Stimulated activated CD4-positive, alpha-beta T cell treated with anti-CD3 and anti-CD28 coated beads, Interleukin-15, amount 100 ng/mL, for 1 hour (primary cell): ENCODE data around the gene MPP4.

Experiments used
- DNase-seq, 2 donors: peaks; one replicate each; pipeline ENCODE4 v3.0.0-alpha.2; 2020; ENCODE audit warnings: low read depth in 1 of 2, low spot score in 1 of 2

The MPP4 gene

GRCh38 chr2:201698588-201699226 lies at the start of gene MPP4:
Gene MPP4 (minus strand): TSS chr2:201698644. CDS start chr2:201693954, 4,690 bp downstream.
- DNase-seq: no peak

- no peak for DNase-seq
These were observed 48.1 kb upstream of the MPP4 start for GRCh38 chr2:201746551-201746950.

- no peak for DNase-seq
These were observed 37.0 kb upstream of the MPP4 start for GRCh38 chr2:201735486-201735885.

GRCh38 chr2:201734111-201734510 lies 35.7 kb upstream of the MPP4 start:
- no peak for DNase-seq

GRCh38 chr2:201733544-201733943 lies 35.1 kb upstream of the MPP4 start:
- DNase-seq: no peak

GRCh38 chr2:201730651-201731285 lies 32.3 kb upstream of the MPP4 start:
- DNase-seq: no peak

- DNase-seq: no peak
These were observed 17.0 kb upstream of the MPP4 start for GRCh38 chr2:201715459-201715858.

GRCh38 chr2:201712726-201713125 lies 14.3 kb upstream of the MPP4 start:
- no peak for DNase-seq

- DNase-seq: no peak
These were observed 11.3 kb upstream of the MPP4 start for GRCh38 chr2:201709747-201710146.

GRCh38 chr2:201709049-201709448 lies 10.6 kb upstream of the MPP4 start:
- no peak for DNase-seq

GRCh38 chr2:201707753-201708152 lies 9.3 kb upstream of the MPP4 start:
- DNase-seq: no peak

GRCh38 chr2:201707142-201707541 lies 8.7 kb upstream of the MPP4 start:
- no peak for DNase-seq

- DNase-seq: no peak
These were observed 6.1 kb upstream of the MPP4 start for GRCh38 chr2:201704536-201704935.

GRCh38 chr2:201701646-201702045 lies 3.2 kb upstream of the MPP4 start:
- DNase-seq: no peak

- DNase-seq: no peak
These were observed 972 bp upstream of the MPP4 start for GRCh38 chr2:201699416-201699815.

- no peak for DNase-seq
These were observed 545 bp downstream of the MPP4 start for GRCh38 chr2:201697899-201698298.

- DNase-seq: no peak
These were observed 2.2 kb downstream of the MPP4 start for GRCh38 chr2:201696151-201696659.

- DNase-seq: no peak
These were observed 13.3 kb downstream of the MPP4 start for GRCh38 chr2:201685156-201685555.

GRCh38 chr2:201680743-201681142 lies 17.7 kb downstream of the MPP4 start:
- DNase-seq: no peak

GRCh38 chr2:201678401-201678800 lies 20.0 kb downstream of the MPP4 start:
- no peak for DNase-seq

- DNase-seq: no peak
These were observed 23.0 kb downstream of the MPP4 start for GRCh38 chr2:201675454-201675853.

GRCh38 chr2:201674794-201675193 lies 23.6 kb downstream of the MPP4 start:
- no peak for DNase-seq

GRCh38 chr2:201674298-201674697 lies 24.1 kb downstream of the MPP4 start:
- no peak for DNase-seq
